Activated CD4-positive, CD25-positive, alpha-beta regulatory T cell (primary cell): Measurements from ENCODE around the gene TMC2.

Source experiments
- DNase-seq, 4 experiments: peaks; one replicate each; lab custom pipeline; 2025; lab: John Stamatoyannopoulos, UW

The TMC2 gene

DNA sequence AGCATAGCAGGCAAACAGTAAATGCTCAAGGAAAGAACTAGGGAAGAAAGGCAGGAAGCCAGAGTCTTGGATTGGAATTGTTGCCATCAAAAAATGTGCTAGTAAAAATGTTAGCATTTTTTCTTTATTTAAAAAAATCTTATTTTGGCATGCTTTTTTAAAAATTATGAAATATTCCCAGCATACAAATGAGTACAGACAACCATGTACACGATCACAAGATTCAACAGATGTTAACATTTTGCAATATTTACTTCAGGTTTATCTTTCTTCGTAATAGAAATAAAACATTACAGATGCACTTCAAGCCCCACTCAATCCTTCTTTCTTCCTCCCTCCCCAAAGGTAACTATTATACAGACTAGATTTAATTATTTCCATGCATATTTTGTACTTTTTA is 88.7 kb downstream of the TMC2 start:
- DNase-seq, result no peak

GRCh38 chr20:2626853-2627541 is 90.6 kb downstream of the TMC2 start:
- DNase-seq, result no peak

GRCh38 chr20:2631228-2631627 is 94.9 kb downstream of the TMC2 start:
- DNase-seq, result no peak

GRCh38 chr20:2633381-2633780 is 97.0 kb downstream of the TMC2 start:
- no peak for DNase-seq

- DNase-seq, result no peak
Measured at GRCh38 chr20:2637246-2637645, 100.9 kb downstream of the TMC2 start.

DNA sequence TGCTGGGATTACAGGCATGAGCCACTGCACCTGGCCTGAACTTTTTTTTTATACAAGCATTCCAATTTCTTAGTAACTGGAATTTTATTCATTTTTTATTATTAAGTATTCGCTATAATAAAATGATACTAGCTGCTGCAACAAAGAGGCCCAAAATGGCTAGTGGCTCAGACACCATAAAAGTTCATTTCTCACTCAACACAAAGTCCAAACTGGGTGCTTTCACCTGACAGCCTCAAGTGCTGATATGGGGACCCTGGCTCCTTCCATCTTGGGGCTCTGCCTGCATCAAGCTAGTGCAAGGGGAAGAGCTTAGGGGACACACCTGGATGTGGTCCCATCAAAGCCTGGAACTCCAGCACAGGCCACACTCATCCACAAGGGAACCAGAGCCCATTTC is 103.9 kb downstream of the TMC2 start:
- DNase-seq, result no peak

DNA sequence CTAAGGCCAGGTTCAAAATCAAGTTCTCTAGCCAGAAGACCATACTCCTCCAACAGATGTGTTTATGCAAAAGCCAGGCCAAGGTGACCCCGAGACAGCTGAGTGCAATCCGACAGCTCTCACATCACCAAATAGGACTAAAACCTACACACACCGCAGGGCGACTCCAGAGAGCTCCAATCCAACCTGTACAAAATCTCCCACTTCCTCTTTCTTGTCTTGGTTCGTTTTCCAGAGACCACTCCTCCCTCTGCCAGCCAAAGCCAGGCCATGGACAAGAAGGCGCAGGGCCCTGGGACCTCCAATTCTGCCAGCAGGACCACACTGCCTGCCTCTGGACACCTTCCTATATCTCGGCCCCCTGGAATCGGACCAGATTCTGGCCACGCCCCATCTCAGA is 104.5 kb downstream of the TMC2 start:
- DNase-seq, result no peak

GRCh38 chr20:2643708-2644107 is 107.3 kb downstream of the TMC2 start:
- DNase-seq, result no peak

DNA sequence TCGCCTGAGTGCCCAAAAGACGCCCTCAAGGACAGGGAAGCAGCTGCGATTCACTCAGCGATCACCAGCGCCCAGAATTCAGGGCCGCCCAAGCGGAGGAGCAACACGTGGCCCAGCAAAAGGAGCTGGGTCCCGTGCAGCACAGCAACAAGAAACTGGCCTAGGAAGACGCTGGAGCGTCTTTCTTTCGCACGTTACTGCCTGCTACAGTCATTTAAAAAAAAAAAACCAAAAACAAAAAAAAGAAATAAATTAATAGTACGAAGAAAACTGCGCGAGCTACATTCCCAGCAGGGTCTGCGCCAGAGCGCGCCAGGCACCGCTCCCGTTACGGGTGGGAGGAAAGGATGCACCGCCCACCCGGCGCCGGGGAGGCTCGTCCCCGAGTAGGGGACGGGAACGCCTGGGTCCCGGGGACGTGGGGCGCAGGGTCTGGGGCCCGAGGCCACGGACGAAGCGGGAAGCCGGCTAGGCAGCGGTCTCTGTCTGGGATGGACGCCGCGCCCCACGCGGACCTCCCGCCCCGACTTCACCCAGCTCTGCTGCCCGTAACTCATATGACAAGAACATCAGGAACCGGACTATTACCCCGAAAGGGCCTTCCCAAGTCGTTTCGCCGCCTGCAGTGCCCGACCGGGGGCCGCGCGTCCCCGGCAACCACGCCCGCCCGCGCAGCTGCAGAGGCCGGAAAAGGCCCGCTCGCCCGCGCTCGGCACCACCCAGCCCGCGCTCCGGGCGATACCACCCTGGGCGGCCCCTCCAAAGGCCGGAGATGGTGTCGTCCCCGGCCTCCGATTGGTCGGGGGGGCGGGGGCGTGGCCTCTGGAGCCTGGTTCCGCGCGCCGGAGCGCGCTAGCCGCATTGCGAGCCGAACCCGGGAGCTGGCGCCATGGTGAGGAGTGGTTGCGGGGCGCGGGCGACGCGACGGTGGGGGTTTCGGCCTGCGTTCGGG is 115.7 kb downstream of the TMC2 start, which contains the start of gene NOP56:
NOP56 (plus strand) TSS at position 861 of the 952 bp plus-strand sequence; CDS start at position 890, 29 bp downstream.
- peak; percentile 90 to 94 (median 94) for DNase-seq

DNA sequence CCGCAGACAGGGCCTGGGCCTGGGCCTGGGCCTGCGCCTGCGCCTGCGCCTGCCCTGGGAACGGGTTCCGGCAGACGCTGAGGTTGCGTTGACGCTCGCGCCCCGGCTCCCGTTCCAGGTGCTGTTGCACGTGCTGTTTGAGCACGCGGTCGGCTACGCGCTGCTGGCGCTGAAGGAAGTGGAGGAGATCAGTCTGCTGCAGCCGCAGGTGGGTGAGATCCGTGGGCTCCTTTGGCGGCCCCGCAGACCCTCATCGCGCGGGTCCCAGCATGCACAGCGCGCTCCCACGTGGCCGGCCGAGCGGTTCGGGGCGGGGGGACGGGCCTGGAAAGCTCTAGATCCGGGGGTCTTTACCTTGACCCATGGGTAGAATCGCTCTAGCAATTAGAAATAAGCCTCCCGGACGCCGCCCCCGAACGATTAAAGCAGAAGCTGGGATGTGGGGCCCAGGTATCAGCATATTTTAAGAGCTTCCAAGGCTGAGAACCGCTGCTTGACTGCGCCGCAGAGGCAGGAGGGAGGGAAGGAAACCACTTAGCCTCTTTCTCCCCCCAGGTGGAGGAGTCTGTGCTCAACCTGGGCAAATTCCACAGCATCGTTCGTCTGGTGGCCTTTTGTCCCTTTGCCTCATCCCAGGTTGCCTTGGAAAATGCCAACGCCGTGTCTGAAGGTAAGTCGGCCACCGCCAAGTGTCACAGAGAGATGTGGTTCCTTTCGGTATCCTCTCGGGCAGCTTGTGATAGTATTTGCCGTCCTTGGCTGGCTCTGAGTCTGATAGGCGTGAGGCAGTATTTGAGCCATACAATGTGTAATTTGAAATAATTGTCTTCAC is 116.6 kb downstream of the TMC2 start:
- no peak for DNase-seq

DNA sequence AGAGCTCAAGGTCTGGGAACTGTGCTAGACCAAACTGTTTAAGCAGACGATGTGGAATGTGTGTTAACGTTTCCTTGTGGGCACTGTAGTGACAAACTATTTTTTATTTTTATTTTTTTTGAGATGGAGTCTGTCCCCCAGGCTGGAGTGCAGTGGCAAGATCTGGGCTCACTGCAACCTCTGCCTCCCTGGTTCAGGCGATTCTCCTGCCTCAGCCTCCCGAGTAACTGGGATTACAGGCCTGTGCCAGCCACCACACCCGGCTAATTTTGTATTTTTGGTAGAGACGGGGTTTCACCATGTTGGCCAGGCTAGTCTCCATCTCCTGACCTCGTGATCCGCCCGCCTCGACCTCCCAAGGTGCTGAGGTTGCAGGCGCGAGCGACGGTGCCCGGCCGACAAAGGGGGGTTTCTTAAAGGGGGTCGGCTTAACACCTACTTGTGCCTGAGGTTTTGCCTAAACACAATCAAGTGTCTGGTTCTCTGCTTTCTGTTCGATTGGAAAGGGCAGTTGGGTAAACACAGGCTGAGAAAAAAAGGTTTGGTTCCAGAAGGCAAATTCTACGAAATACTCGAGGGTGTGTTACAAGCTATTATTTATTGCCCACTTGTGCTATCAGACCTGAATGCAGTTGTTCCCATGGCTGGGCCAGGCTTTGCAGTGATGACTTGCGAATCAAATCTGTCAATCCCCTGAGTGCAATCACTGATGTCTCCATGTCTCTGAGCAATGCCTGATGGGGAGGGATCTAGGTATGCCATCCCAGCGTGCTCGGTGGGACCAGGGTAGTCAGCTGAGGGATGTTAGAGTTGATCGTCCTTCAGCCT is 117.4 kb downstream of the TMC2 start:
- DNase-seq, result no peak

DNA sequence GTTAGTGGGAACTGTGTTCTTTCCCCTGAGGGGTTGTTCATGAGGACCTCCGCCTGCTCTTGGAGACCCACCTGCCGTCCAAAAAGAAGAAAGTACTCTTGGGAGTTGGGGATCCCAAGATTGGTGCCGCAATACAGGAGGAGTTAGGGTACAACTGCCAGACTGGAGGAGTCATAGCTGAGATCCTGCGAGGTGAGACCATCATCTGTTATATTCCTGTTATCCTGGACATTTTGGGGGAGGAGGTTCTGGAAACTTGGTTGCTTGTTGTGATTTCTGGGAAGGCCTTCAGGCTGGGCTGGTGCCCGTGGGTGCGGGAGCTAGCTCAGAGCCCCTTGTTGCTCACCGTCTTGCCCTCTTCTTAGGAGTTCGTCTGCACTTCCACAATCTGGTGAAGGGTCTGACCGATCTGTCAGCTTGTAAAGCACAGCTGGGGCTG is 118.0 kb downstream of the TMC2 start:
- DNase-seq, result no peak

- DNase-seq, result no peak
Measured at GRCh38 chr20:2654831-2655230, 118.5 kb downstream of the TMC2 start.

DNA sequence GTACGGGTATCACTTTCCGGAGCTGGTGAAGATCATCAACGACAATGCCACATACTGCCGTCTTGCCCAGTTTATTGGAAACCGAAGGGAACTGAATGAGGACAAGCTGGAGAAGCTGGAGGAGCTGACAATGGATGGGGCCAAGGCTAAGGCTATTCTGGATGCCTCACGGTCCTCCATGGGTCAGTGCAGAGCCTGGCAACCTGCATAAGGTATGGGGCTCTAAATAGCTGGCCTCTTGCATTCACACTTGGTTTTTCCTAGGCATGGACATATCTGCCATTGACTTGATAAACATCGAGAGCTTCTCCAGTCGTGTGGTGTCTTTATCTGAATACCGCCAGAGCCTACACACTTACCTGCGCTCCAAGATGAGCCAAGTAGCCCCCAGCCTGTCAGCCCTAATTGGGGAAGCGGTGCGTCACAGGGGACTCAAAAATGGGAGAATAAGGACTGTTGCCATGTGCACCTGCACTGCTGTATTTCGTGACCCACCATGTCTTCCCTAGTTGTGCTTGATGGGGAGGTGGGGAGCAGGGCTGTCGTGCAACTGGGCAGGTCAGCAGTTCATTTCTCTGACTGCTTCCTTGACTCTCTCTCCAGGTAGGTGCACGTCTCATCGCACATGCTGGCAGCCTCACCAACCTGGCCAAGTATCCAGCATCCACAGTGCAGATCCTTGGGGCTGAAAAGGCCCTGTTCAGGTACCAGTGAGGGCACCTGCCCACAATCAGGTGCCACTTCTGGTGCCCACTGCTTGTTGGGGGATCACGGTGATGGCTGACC is 119.2 kb downstream of the TMC2 start:
- DNase-seq, result no peak

DNA sequence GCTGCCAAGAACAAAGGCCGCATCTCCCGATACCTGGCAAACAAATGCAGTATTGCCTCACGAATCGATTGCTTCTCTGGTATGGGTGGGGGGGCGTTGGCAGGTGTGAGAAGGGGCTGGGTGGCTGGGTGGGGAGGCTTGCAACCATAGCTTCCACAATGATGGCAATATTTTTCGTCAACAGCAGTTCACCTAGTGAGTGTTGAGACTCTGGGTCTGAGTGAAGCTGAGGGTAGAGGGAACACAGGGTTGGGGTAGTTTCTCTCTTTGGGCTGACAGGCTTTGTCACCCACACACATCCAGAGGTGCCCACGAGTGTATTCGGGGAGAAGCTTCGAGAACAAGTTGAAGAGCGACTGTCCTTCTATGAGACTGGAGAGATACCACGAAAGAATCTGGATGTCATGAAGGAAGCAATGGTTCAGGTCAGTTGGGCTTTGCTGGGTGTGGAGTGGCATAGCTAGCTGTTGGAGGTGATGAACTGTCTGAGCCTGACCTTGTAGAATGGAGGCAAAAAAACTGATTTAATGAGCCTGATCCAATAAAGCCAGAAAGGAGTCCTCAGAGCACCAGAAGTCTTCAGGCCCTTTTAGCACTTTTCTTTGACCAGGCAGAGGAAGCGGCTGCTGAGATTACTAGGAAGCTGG is 120.2 kb downstream of the TMC2 start:
- DNase-seq, result no peak

GRCh38 chr20:2657241-2657640 is 120.9 kb downstream of the TMC2 start:
- no peak for DNase-seq

DNA sequence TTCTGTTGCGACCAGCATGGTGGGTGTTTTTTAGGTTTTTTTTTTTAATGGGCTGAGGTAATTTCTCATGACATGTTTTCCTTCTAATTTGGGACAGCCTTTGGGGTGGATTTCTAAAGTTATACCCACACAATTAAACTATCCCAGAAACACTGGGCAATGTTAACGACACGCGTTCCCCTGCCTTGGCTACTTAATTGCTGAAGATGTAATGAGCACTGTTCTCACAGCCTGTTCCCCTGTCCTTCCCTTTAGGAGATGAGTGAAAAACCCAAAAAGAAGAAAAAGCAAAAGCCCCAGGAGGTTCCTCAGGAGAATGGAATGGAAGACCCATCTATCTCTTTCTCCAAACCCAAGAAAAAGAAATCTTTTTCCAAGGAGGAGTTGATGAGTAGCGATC is 121.3 kb downstream of the TMC2 start:
- DNase-seq, result no peak

GRCh38 chr20:2658414-2659354 is 122.3 kb downstream of the TMC2 start:
- no peak for DNase-seq

DNA sequence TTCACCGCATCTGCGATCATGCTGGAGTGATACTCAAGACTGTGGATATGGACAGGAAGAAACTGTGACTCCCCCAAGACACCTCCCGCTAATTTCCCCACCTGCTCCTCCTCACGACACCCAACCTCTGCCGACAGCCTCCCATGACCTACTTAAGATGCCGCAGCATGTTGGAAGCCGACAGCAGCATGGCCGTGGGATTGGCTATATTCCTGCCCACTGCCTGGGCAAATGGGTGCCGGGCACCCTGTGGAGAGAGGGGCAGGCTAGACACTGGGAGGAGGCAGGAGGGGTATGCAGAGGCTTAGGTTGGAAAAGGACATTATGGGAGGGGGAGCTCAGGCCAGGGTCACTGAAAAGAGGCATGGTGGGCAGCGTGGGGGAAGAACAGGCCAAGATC is 123.2 kb downstream of the TMC2 start:
- DNase-seq, result no peak
